NOMO-1 treated with dmso at 0.1 percent for 144 hours (cell line): ENCODE data around the gene HMGCL.
"Not testable (repeated sequence)": the region's sequence is repeated elsewhere in the genome, so short reads cannot be mapped to it uniquely, and the experiment has no call there.

ENCODE experiments used
- DNase-seq: peaks from one replicate; lab custom pipeline; 2025; ENCODE audit not compliant: unreplicated experiment; lab: John Stamatoyannopoulos, UW

The HMGCL gene

DNA sequence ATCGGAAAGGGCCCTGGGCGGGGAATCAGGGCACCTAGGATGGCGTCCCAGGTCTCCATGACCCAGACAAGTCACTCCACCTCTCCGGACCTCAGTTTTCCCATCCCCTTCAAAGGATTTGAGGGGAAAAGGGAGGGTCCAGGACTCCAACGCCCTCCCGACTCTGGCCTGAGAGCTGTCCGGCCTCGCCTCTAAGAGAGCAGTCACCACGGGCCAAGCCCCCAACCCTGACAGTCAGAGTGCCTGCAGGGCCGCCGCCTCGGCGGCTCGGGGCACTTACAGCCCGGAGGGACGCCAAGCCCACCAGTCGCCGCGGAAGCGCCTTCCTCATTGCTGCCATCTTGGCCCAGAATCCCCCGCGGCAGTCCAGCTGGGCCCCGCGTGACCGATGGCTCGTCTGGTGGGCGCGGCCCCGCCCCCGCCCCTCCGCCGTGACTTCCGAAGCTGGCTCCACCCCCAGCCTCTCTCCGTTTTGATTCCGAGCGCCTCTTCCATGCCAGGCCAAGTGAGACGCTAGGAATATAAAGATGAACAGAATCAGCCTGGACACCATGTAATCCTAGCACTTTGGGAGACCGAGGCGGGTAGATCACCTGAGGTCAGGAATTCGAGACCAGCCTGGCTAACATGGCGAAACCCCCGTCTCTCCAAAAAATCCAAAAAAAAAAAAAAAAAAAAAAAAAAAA, at the start of gene HMGCL:
TSS of gene HMGCL (minus strand) at position 354 of the 686 bp plus-strand sequence. CDS start at position 340, 14 bp downstream.
- DNase-seq: peak; percentile 88

- DNase-seq: no peak
These were observed 47.2 kb upstream of the HMGCL start for GRCh38 chr1:23872421-23872820.

- DNase-seq: no peak
These were observed 43.8 kb upstream of the HMGCL start for GRCh38 chr1:23869051-23869450.

DNA sequence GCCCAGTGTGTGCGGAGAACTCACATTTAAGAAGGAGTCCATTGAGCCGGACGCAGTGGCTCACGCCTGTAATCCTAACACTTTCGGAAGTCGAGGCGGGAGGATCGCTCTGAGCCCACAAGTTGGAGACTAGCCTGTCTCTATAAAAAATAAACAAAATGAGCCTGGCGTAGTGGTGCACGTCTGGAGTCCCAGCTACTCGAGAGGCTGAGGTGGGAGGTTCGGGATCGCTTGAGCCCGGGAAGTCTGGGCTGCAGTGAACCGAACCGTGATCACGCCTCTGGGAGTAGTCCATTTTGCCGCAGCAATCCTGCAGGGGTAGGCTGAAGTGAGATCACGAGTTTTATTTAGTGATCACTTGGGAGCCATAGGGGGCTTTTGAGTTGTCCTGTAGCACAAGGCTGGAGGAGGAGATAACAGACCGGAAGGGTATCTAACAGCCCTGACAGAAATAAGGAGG, 43.4 kb upstream of the HMGCL start:
- no peak for DNase-seq

DNA sequence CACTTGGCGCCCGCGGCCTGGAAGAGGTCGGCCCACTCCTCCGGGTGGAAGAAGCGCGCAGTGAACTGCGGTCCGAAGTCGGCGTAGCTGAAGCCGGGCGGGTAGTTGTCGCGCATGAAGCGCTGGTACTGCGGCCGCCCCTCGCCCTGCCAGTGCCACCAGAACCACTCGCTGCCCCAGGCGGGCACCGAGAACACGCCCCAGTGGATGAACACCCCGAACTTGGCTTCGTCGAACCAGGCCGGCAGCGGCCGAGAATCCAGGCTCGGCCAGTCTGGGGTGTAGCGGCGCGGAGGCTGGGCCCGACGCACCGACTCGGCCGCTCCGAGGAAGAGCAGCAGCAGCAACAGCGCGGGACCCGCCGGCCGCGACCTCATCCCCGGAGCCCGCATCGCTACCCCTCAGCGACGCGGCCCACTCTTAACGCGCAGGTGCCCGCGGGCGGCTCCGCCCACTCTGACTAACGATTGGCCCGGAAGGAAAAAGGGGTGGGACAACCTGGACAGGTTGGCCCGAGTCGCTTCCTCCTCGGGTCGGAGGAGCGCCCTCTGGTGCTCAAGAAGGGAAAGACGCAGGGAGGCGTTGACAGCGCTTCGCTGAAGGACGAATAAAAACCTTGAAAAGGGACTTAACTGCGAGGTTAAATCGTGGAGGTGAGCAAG, 42.8 kb upstream of the HMGCL start, which contains the start of gene FUCA1:
TSS of gene FUCA1 (minus strand) at position 396 of the 662 bp plus-strand sequence. CDS start at position 392, 4 bp downstream.
- DNase-seq: peak; percentile 93

GRCh38 chr1:23867542-23867894, 42.3 kb upstream of the HMGCL start:
- DNase-seq: no peak

DNA sequence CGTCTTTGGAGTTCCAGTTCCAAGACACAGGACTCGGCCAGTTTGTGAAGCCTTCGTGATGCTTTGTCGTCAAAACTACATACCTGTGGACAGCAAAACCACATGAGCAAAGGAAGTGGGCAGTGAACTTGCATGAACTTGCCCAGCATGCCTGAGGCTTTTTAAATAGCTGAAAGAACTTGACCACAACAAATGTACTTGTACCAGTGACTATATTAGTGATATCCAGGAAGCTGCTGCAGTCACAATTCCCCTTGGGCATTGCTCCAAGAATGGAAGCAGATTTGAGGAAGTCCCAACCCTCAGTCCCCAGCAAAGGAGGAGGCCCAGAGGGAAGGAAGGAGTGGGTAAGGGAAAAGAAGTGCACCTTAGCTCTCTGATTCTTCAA, 40.3 kb upstream of the HMGCL start:
- no peak for DNase-seq

GRCh38 chr1:23864801-23865542, 39.7 kb upstream of the HMGCL start:
- DNase-seq: no peak

DNA sequence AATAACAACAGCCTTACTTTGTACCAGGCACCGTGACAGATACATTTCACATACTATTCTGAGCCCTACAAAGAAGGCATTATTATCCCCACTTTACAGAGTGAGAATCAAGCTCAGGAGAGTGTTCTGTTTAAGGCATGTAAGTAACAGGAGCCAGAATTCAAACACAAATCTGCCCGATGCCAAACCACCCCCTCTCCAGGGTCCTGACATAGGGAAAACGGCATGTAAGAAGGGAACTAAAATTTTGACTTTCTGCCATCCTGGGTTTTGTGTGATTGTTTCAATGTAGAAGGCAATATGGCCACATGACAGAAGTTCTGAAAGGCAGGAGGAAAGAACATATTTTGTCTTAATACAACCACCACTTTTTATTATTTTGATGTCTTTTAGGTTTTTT, 37.4 kb upstream of the HMGCL start:
- no peak for DNase-seq

- no peak for DNase-seq
These were observed 29.3 kb upstream of the HMGCL start for GRCh38 chr1:23854568-23854967.

GRCh38 chr1:23853124-23853523, 27.9 kb upstream of the HMGCL start:
- not testable (repeated sequence) for DNase-seq

DNA sequence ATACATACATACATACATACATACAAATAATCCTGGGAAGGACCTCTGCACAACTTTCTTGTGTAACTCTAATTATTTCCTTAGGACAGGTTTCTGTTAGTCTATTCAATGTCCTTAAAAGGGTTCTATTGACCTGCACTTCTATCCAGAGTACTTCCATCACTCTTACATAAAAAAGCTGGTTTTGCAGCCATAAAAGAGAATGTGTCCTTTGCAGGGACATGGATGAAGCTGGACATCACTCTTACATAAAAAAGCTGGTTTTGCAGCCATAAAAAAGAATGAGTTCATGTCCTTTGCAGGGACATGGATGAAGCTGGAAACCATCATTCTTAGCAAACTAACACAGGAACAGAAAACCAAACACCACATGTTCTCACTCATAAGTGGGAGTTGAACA, 26.2 kb upstream of the HMGCL start:
- DNase-seq: not testable (repeated sequence)

DNA sequence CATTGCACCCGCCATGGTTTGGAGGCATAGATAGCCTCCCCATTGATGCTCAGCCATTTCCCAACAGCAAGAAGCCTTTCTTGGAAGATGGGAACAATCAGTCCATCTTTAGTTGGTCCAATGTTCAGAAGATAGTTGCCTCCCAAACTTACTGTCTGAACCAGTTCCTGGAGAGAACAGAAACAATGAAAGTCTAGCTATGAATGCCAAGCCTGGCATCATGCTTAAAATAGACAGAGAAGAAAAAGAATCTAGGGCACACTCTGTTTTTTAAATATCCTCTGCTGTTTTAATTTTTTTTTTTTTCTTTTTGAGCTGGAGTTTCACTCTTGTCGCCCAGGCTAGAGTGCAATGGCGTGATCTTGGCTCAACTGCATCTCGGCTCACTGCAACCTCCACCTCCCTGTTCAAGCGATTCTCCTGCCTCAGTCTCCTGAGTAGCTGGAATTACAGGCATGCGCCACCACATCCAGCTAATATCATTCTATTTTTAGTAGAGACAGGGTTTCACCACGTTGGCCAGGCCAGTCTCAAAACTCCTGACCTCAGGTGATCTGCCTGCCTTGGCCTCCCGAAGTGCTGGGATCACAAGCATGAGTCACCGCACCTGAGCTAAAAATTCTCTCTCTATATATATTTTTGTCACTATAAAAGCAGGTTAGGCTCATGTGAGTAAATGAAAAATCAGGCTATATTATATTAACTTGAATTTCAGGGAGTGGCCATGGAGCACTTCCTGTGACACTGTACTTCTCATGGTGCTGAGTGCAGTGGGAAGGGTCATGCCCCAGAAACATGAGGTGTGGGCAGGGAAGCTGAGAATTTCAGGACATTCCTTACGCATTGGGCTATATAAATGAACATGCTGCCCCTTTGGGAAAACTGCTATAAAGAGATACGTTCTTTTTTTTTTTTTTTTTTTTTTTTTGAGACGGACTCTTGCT, 23.7 kb upstream of the HMGCL start:
- no peak for DNase-seq

DNA sequence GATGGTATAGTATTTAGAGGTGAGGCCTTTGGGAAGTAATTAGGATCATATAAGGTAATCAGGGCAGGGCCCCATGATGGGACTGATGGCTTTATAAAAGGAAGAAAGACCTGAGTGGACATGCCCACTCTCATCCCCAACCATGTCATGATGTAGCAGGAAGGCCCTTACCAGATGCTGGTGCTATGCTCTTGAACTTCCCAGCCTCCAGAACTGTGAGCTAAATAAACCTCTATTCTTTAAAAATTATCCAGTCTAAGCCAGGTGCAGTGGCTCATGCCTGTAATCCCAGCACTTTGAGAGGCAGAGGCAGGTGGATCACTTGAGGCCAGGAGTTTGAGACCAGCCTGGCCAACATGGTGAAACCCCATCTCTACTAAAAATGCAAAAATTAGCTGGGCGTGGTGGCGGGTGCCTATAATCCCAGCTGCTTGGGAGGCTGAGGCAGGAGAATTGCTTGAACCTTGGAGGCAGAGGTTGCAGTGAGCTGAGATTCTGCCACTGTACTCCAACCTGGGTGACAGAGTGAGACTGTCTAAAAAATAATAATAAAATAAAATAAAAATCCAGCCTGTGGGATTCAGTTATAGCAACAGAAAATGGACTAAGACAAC, 22.4 kb upstream of the HMGCL start:
- DNase-seq: not testable (repeated sequence)

DNA sequence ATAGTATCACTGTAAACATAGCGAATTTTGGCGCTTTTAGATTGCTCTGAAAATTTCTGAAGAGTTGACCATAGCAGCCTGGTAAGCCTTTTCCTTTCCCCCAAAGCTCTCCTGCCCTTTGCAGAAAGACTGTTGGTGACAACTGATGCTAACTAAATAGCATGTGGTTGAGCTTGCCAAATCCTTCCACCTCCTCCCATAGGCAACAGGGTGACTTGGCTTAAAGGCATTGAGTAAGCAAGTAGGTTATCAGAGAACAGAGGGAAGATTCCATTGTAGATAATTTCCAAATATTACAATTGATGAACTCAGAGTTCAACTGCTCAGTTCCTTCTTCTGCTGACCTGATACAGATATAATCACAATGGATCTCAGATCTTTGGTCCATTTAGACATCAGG, 19.9 kb upstream of the HMGCL start:
- no peak for DNase-seq

DNA sequence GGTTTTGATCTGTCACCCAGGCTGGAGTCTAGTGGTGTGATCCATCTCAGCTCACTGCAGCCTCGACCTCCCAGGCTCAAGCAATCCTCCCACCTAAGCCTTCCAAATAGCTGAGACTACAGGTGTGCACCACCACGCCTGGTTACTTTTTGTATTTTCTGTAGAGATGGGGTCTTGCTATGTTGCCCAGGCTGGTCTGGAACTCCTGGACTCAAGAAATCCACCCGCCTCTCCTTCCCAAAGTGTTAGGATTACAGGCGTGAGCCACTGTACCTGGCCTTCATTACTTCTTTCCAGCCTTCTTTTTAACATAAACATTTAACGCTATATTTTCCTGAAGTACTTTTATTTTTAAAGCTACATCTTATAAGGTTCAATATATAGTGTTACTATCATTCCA, 18.4 kb upstream of the HMGCL start:
- DNase-seq: no peak

DNA sequence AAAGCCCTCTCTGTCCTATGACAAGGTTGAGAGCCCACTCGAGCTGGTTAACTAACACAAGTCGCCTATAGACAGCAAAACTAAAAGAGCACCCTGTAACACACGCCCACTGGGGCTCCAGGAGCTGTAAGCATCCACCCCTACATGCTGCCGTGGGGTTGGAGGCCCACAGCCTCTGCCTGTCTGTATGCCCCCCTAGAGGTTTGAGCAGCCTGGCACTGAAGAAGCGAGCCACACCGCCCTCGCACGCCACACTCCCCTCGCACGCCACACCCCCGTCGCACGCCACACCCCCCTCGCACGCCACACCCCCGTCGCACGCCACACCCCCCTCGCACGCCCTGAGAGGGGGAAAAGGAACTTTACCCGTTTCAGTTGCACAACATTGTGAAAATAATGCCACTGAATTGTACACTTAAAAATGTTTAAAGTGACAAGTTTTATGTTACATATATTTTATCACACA, 13.2 kb upstream of the HMGCL start:
- DNase-seq: peak; percentile 31

DNA sequence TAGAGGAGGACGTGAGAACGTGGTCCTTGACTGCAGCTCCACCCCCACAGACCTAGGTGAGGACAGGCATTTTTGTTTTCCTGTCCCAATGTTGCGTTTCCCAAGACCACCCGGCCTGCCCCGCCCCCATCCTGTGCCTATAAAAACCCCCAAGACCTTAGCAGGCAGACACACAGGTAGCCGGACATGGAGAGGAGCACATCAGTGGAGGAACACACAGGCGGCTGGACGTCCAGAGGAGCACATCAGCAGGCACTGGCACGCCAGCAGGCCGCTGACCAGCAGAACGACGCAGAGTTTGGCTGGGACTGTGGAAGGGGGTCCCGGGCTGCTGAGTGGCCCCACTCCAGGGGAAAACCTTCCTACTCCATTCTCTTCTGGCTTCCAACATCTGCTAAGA, 12.7 kb upstream of the HMGCL start:
- no peak for DNase-seq

DNA sequence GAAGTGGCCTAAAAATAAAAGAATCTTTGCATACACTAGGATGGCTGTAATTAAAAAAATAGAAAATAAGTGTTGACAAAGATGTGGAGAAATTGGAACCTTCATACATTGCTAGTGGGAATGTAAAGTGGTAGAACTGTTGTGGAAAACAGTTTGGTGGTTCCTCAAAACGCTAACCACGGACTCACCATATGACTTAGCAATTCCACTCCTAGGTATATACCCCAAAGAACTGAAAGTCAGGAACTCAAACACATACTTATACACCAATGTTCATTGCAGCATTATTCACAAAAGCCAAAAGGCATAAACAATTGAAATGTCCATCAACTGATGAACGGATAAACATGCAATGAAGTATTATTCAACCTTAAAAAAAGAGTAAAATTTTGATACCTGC, 10.8 kb upstream of the HMGCL start:
- DNase-seq: no peak

GRCh38 chr1:23834156-23834555, 8.9 kb upstream of the HMGCL start:
- DNase-seq: not testable (repeated sequence)
